CD4-positive, alpha-beta T cell treated with Interleukin-10 for 1 hour (primary cell): ENCODE measurements around the gene CNTNAP2.

Experiments
- DNase-seq: peaks from one replicate; pipeline ENCODE4 v3.0.0-alpha.2; 2020

CNTNAP2 gene

DNA sequence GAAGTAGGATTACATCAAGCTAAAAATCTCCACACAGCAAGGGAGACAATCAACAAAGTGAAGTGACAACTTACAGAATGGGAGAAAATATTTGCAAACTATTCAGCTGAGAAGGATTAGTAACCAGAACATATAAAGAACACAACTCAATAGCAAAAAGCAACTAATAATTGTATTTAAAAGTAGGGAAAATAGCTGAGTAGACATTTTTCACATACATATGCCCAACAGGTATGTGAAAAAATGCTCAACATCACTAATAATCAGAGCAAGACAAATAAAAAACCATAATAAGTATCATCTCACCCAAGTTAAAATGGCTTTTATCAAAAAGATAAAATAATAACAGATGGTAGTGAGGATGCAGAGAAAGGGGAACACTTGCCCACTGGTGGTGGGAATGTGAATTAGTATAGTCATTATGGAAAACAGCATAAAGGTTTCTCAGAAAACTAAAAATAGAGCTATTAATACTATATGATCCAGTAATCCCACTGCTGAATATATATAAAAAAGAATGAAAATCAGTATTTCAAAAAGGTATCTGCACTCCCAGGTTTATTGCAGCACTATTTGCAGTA lies 1689.5 kb downstream of the CNTNAP2 start:
- no peak for DNase-seq

GRCh38 chr7:147809786-147810185 lies 1693.2 kb downstream of the CNTNAP2 start:
- no peak for DNase-seq

DNA sequence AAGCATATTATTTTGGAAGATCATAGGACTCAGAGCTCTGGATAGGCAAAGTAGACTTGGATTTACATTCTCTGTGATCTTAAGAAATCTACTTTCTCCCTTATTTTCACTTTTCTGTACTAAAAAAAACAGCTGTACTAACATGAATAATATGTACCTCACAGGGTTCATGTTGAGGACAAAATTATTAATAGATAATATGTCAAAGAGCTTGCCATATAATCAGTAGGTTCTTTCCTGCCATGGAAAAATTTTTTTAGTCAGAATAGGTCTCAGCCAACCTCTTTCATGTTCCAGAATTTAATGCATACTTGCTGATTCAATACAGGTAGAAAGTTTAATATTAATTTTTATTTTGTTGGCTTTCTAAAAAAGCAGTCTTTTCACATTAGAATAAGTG lies 1693.7 kb downstream of the CNTNAP2 start:
- DNase-seq: no peak

- DNase-seq: no peak
Observed at GRCh38 chr7:147811923-147812322, 1695.3 kb downstream of the CNTNAP2 start.

DNA sequence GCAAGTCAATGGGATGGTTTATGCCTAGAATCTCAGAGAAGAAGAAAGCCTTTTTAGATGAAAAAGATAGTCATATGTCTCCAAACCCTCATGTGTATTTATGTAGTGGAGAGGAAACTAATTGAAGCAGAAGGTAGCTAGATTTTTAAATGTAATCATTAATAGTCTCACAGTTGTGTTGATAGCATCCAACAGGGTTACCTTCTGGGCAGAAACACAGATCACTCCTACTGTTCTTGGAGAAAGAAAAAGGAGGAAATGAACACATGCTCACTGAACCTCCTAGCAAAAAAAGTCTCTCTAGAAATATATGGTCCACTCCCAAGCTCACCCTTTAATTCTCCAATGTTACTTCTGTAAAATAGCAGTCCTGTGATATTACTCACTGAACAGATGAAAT lies 1696.7 kb downstream of the CNTNAP2 start:
- no peak for DNase-seq

DNA sequence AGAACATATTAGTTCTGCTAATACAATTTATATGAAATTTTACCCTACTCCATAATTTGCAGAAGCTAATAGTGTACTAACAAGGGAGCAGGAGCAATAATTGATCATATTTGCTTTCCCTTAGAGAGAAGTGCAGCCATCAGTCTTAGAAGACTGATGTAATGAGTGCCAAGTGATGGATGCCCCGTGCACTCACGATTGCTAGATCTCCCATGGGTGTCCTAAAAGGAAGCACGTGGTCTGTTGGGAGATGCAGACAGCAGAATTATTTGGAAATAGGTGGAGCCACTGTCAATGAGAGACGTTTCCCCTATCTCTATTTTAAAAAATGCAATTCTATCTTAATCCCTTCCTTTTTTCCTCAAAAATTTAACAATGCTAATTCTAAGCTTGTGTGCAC lies 1701.7 kb downstream of the CNTNAP2 start:
- no peak for DNase-seq

DNA sequence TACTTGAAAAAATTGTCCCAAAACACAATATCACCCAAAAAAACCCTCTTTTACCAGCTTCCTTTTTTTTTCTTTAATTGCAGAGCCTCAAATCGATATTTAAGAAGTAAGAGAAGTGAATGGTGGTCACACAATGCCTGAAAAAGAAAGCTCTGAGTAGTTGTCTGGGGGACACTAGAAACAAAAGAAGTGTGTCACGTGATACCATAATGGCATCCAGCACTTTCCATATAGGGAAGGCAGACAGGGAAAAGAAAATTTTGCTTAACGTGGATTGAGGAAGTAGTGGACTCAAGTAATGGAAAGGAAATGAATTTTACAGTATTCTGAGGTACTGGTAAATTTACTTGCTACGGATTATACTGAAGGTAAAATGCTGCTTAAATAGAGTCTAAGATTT lies 1708.1 kb downstream of the CNTNAP2 start:
- DNase-seq: no peak

- DNase-seq: no peak
Observed at GRCh38 chr7:147829016-147829415, 1712.4 kb downstream of the CNTNAP2 start.

- no peak for DNase-seq
Observed at GRCh38 chr7:147833557-147833956, 1717.0 kb downstream of the CNTNAP2 start.

GRCh38 chr7:147833970-147834369 lies 1717.4 kb downstream of the CNTNAP2 start:
- no peak for DNase-seq

GRCh38 chr7:147852833-147853232 lies 1736.2 kb downstream of the CNTNAP2 start:
- no peak for DNase-seq

GRCh38 chr7:147857152-147858140 lies 1740.8 kb downstream of the CNTNAP2 start:
- no peak for DNase-seq

GRCh38 chr7:147858421-147858820 lies 1741.8 kb downstream of the CNTNAP2 start:
- DNase-seq: no peak

- DNase-seq: no peak
Observed at GRCh38 chr7:147859033-147859432, 1742.4 kb downstream of the CNTNAP2 start.

GRCh38 chr7:147859486-147859885 lies 1742.9 kb downstream of the CNTNAP2 start:
- DNase-seq: no peak

GRCh38 chr7:147861058-147861716 lies 1744.6 kb downstream of the CNTNAP2 start:
- DNase-seq: no peak

DNA sequence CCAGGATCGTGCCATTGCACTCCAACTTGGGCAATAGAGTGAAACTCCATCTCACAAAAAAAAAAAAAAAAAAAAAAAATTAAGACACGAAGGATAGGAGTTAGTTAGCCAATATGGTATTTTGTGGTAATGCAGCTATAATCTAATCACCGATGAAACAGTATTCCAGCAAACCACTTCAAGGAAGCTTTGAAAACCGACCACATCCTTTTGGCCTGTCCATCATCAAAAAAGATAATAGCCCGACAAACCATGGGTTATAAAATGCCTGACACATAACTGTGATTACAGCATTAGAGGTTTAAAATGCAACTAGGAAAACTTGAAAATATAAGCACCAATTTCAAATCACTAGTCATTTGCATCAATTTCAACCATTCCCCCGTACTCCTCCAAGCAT lies 1745.3 kb downstream of the CNTNAP2 start:
- DNase-seq: no peak

DNA sequence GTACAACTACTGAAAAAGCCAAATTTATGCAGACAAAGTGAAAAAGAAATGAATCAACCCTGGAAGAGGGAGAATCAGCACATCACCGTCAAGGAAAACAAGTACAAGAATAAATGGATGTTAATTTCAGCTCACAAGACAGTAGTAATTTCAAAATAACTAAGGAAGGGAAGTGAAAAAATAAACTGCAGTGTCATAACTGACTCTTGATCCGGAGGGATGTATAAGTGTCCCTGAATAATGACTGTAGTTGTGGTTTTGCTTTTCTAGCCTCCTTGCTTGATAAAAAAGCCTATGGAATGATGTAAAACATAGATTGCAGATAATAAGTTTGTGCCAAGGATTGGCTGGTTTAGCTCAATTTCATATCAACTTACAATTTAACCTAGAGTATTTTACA lies 1752.9 kb downstream of the CNTNAP2 start:
- no peak for DNase-seq

DNA sequence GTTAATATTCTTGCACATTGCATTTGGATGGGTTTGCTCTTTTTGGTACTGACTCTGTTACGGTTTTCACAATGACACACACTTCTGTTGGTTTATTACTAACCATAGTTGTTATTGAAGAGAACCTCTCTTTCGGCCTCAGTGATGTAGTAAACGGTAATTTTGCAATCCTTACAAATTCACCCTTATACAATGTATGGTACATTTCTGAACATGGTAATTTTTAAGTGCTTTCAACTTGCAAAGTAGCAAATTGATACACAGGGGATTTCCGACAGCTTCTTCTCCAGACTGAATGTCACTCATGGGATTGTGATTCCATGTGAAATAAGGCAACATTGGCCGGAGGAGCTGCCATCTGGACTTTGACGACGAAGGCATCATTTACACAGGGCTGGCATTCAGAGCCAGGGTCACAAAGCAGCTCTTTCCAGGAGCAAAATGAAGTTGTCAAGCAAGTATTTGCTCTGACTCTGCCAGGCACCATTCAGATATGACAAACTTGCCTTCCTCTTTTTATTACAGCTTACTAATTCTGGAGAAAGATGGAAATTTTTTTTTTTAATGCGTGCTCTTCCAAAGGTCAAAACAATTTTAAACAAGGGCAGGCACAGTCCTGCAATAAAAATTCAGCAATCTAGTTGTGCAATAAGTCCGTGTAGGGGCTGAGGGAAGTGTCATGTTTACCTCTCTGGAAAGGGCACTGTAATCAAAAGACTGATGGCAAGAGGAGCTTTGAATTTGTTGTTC lies 1762.5 kb downstream of the CNTNAP2 start:
- DNase-seq: no peak

GRCh38 chr7:147885869-147886268 lies 1769.3 kb downstream of the CNTNAP2 start:
- DNase-seq: no peak

DNA sequence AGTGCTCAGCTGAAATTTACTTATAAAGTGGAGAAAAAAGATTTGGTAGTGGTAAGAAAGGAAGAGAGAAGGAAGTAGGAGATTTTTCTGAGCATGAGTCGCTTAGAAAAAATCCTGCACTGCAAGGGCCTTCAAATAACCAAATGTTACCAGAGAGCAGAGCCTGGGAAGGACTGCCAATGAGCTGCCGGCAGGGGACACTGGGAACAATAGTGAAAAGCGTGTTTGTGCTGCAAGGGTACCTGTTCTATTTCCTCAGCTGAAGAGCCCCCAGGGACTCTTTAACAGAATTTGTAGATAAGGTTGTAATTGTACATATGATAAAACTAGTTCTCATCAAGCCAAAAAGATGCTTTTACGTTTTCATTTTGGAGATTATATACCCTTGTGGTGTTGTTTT lies 1777.7 kb downstream of the CNTNAP2 start:
- DNase-seq: no peak

- DNase-seq: no peak
Observed at GRCh38 chr7:147896121-147896520, 1779.5 kb downstream of the CNTNAP2 start.
